ENCODE results near the gene TRIM75.

TRIM75 gene

DNA sequence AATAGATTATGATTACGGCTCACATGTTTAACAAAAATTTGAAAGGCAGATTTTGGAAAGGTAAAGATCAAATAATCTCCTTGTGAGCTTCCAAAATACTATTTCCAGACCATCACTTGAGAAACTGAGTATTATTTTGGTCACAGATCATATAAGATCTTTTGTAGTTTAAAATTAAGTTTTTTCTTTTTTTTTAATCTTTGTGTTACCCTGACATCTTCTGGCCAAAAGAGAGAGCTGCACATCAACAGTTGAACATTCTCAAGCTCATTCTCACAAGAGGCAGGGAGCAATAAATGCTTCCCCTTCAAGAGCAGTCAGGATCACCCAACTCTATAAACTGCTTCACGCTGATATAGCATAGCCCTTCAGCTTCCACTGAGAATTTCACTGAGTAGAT lies 43.1 kb downstream of the TRIM75 start:
- no peaks in the 10 kb centered on the region for H3K27me3 Mint-ChIP-seq (ENCODE audit: low read depth, poor library complexity)
- H3K36me3 Mint-ChIP-seq (ENCODE audit: low read depth) = peaks cover 44% of the 10 kb centered on the region
- no peaks in the 10 kb centered on the region for H3K9me3 Mint-ChIP-seq
- DNase-seq = no peak
- no peak overlapping the region for H3K27ac Mint-ChIP-seq
- no peak overlapping the region for H3K4me3 Mint-ChIP-seq
- TF ChIP-seq, protein P1, sequence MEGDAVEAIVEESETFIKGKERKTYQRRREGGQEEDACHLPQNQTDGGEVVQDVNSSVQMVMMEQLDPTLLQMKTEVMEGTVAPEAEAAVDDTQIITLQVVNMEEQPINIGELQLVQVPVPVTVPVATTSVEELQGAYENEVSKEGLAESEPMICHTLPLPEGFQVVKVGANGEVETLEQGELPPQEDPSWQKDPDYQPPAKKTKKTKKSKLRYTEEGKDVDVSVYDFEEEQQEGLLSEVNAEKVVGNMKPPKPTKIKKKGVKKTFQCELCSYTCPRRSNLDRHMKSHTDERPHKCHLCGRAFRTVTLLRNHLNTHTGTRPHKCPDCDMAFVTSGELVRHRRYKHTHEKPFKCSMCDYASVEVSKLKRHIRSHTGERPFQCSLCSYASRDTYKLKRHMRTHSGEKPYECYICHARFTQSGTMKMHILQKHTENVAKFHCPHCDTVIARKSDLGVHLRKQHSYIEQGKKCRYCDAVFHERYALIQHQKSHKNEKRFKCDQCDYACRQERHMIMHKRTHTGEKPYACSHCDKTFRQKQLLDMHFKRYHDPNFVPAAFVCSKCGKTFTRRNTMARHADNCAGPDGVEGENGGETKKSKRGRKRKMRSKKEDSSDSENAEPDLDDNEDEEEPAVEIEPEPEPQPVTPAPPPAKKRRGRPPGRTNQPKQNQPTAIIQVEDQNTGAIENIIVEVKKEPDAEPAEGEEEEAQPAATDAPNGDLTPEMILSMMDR (IDR thresholded peaks at IDR 0.05) = peak; percentile 65
- H3K4me1 Mint-ChIP-seq = no peaks in the 10 kb centered on the region

DNA sequence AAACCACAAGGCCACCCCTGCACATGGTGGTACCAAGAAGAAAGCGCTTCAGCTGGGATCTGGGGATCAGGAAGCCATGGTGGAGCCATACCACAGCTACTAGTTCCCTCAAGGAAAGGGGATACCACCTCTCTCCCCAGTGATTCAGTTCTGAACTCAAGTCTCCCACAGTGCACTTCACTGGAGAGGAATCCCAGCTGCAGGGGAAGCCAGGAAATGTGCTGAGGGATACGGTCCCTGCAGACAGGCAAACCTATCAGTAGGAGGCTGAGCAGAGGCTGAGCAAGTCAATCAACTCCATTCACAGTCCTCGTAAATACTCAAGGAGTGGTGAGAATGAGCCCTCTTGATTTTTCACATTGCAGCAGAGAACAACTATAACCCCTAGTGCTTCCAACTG lies 48.0 kb downstream of the TRIM75 start:
- H3K36me3 Mint-ChIP-seq (ENCODE audit: low read depth) = peaks cover 44% of the 10 kb centered on the region
- no peak for DNase-seq
- no peaks in the 10 kb centered on the region for H3K4me1 Mint-ChIP-seq
- no peaks in the 10 kb centered on the region for H3K9me3 Mint-ChIP-seq
- no peak overlapping the region for H3K4me3 Mint-ChIP-seq
- no peak overlapping the region for H3K27ac Mint-ChIP-seq
- no peaks in the 10 kb centered on the region for H3K27me3 Mint-ChIP-seq (ENCODE audit: low read depth, poor library complexity)
- TF ChIP-seq, protein P1 (IDR thresholded peaks at IDR 0.05) = no peak

DNA sequence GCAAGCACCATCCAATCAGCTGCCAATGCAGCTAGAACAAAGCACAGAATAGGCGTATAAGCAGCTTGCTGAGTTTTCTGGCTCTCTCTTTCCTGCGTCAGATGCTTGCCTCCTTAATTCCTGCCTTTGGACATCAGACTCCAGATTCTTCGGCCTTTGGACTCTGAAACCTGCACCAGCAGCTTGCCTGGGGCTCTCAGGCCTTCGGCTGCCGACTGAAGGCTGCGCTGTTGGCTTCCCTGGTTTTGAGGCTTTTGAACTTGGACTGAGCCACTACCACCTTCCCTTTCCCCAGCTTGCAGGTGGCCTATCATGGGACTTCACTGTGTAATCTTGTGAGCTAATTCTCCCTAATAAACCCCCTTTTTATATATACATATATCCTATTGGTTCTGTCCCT lies 52.9 kb downstream of the TRIM75 start:
- TF ChIP-seq, protein P1 (IDR thresholded peaks at IDR 0.05) = no peak
- no peak for DNase-seq
- Mint-ChIP-seq H3K27ac (no peak overlapping the region), H3K9me3 (no peaks in the 10 kb centered on the region), H3K27me3 (ENCODE audit: low read depth, poor library complexity) (peaks cover 3% of the 10 kb centered on the region), H3K4me1 (peaks cover 2% of the 10 kb centered on the region), H3K36me3 (ENCODE audit: low read depth) (peaks cover 27% of the 10 kb centered on the region), H3K4me3 (no peak overlapping the region)
